ENCODE results near the gene RUNX2.

GRCh38 chr6:45591306-45591705 is 263.2 kb downstream of the RUNX2 start:
- TF ChIP-seq EZH2phosphoT487 (IDR thresholded peaks at IDR 0.05; ENCODE audit: insufficient read depth, low read depth) (no peak), EZH2 (IDR thresholded peaks at IDR 0.05; ENCODE audit: insufficient read depth, poor library complexity, severe bottlenecking) (no peak)
